Kidney glomerular epithelial cell (primary cell): ENCODE results near the gene ERAL1.
"Not testable (repeated sequence)": the region's sequence is repeated elsewhere in the genome, so short reads cannot be mapped to it uniquely, and the experiment has no call there.

Experiments
- DNase-seq: peaks from one replicate; lab custom pipeline; 2025; lab: John Stamatoyannopoulos, UW

Gene ERAL1

GRCh38 chr17:28879886-28880571 is 25.2 kb downstream of the ERAL1 start:
- no peak for DNase-seq

- DNase-seq, result no peak
Measured at GRCh38 chr17:28880572-28880945, 25.7 kb downstream of the ERAL1 start.

- DNase-seq, result no peak
Measured at GRCh38 chr17:28881533-28882056, 26.8 kb downstream of the ERAL1 start.

- DNase-seq, result no peak
Measured at GRCh38 chr17:28882154-28882895, 27.5 kb downstream of the ERAL1 start.

- DNase-seq, result no peak
Measured at GRCh38 chr17:28883967-28884702, 29.3 kb downstream of the ERAL1 start.

GRCh38 chr17:28885363-28885762 is 30.5 kb downstream of the ERAL1 start:
- no peak for DNase-seq

GRCh38 chr17:28885951-28886350 is 31.1 kb downstream of the ERAL1 start:
- no peak for DNase-seq

- no peak for DNase-seq
Measured at GRCh38 chr17:28887871-28888471, 33.2 kb downstream of the ERAL1 start.

- DNase-seq, result no peak
Measured at GRCh38 chr17:28888832-28889231, 34.0 kb downstream of the ERAL1 start.

- DNase-seq, result no peak
Measured at GRCh38 chr17:28889996-28890395, 35.2 kb downstream of the ERAL1 start.

GRCh38 chr17:28891201-28891600 is 36.4 kb downstream of the ERAL1 start:
- no peak for DNase-seq

GRCh38 chr17:28892024-28892423 is 37.2 kb downstream of the ERAL1 start:
- DNase-seq, result no peak

- not testable (repeated sequence) for DNase-seq
Measured at GRCh38 chr17:28893248-28894183, 38.7 kb downstream of the ERAL1 start.

GRCh38 chr17:28895794-28896447 is 41.1 kb downstream of the ERAL1 start:
- DNase-seq, result no peak

- DNase-seq, result no peak
Measured at GRCh38 chr17:28896491-28896883, 41.7 kb downstream of the ERAL1 start.

GRCh38 chr17:28896884-28897768 is 42.3 kb downstream of the ERAL1 start, which contains the start of gene FLOT2:
FLOT2 (minus strand) TSS chr17:28897733; CDS start chr17:28897574, 159 bp downstream.
- no peak for DNase-seq

GRCh38 chr17:28897769-28898526 is 43.1 kb downstream of the ERAL1 start:
- DNase-seq, result no peak

- no peak for DNase-seq
Measured at GRCh38 chr17:28898527-28898955, 43.7 kb downstream of the ERAL1 start.
